Measurements from ENCODE around the gene EHMT1. TPM values are rescaled to one million over a fixed set of nuclear protein-coding genes. Genes with fewer than 3 reads are reported as not detected.
A peak's percentile ranks its signal among the peaks of the same experiment; 100 is the strongest.
"Not testable (repeated sequence)": the region's sequence is repeated elsewhere in the genome, so short reads cannot be mapped to it uniquely, and the experiment has no call there.

The EHMT1 gene
- total and polyA plus RNA-seq, 9 of the 15 experiments (the other 6 are each of a cell fraction or from before 2014, with no cell fraction given): 2.2 to 76.0 (median 36.4) TPM

- intact Hi-C loops (cut with micrococcal nuclease); H3K79me2 ChIP-seq (ENCODE audit: control insufficient read depth, insufficient read depth, low read length); H3K4me3 ChIP-seq; H3K9me3 ChIP-seq (replicated peaks; ENCODE audit: control insufficient read depth, insufficient read depth, low read depth, low read length); H3K9me1 ChIP-seq (ENCODE audit: control insufficient read depth, insufficient read depth, low read length); FAIRE-seq; H4K20me1 ChIP-seq (replicated peaks; ENCODE audit: control insufficient read depth, insufficient read depth, low read length); H3K27ac ChIP-seq (ENCODE audit: extremely low read depth, low read depth, low read length); POLR2A ChIA-PET; BruUV-seq (replicated peaks); H3K36me3 ChIP-seq (ENCODE audit: control insufficient read depth, insufficient read depth, low read length); H2AFZ ChIP-seq (ENCODE audit: low read depth, low read length); CTCF ChIA-PET (ENCODE audit: low intra/inter-chr PET ratio); in situ Hi-C loops (cut with MboI); H3K9ac ChIP-seq (ENCODE audit: insufficient read depth in 1 of 2, low read depth in 2 of 2, low read length in 2 of 2): not testable (repeated sequence)
- DNase-seq (ENCODE audit: extremely low read depth in 1 of 4, low spot score in 3 of 4) (peak in 3 of 4 experiments; percentile 71 to 78 (median 73)), ATAC-seq (peak; percentile 39; the same call in 1 of the 3 replicates)
- Histone ChIP-seq H3K27me3 (ENCODE audit: control insufficient read depth in 2 of 2, insufficient read depth in 2 of 2, low read length in 2 of 2) (peaks cover 4 to 52% of the 10 kb centered on the region in 2 experiments; a peak in 2 of 5 replicates), H3K4me2 (ENCODE audit: insufficient read depth, low read length) (peak within 1 kb of the TSS; percentile 33; the same call in 1 of the 2 replicates), H3K4me1 (replicated peaks in 1 of 2; ENCODE audit: control insufficient read depth in 2 of 2, insufficient read depth in 2 of 2, low read length in 2 of 2) (peaks cover 0 to 17% of the 10 kb centered on the region in 2 experiments; a peak in 3 of 5 replicates)
- TF ChIP-seq USF2 (CRISPR knock-in tag; IDR thresholded peaks at IDR 0.05): peak; percentile 49
- WGBS (ENCODE audit: insufficient coverage, low coverage, missing lambda C conversion rate): no CpG with 5 or more reads among the region's 95 CpGs
Observed at GRCh38 chr9:137877506-137878122, 258.8 kb downstream of the EHMT1 start, which contains the start of gene CACNA1B. Gene CACNA1B (plus strand): TSS chr9:137877782. CDS start chr9:137877934, 152 bp downstream.

- ATAC-seq: peak; percentile 90
- in situ Hi-C loops (cut with MboI): no loop called here
- Histone ChIP-seq H3K27me3 (ENCODE audit: control insufficient read depth in 2 of 2, insufficient read depth in 2 of 2, low read length in 2 of 2) (peaks cover 4 to 50% of the 10 kb centered on the region in 2 experiments; a peak in 2 of 5 replicates), H3K4me3 (no peak overlapping the region), H3K27ac (ENCODE audit: extremely low read depth, low read depth, low read length) (no peak overlapping the region), H2AFZ (ENCODE audit: low read depth, low read length) (no peak overlapping the region), H3K79me2 (ENCODE audit: control insufficient read depth, insufficient read depth, low read length) (no peaks in the 10 kb centered on the region), H3K9me1 (ENCODE audit: control insufficient read depth, insufficient read depth, low read length) (no peaks in the 10 kb centered on the region), H3K4me2 (ENCODE audit: insufficient read depth, low read length) (peak overlapping the region; percentile 33; the same call in 1 of the 2 replicates), H3K4me1 (replicated peaks in 1 of 2; ENCODE audit: control insufficient read depth in 2 of 2, insufficient read depth in 2 of 2, low read length in 2 of 2) (peaks cover 0 to 17% of the 10 kb centered on the region in 2 experiments; a peak in 3 of 5 replicates), H4K20me1 (replicated peaks; ENCODE audit: control insufficient read depth, insufficient read depth, low read length) (0 out of 2 replicates have a peak, but pooled peaks cover 7% of the 10 kb centered on the region), H3K36me3 (ENCODE audit: control insufficient read depth, insufficient read depth, low read length) (no peaks in the 10 kb centered on the region), H3K9ac (ENCODE audit: insufficient read depth in 1 of 2, low read depth in 2 of 2, low read length in 2 of 2) (no peak overlapping the region), H3K9me3 (replicated peaks; ENCODE audit: control insufficient read depth, insufficient read depth, low read depth, low read length) (no peaks in the 10 kb centered on the region)
- no TSS peak for BruUV-seq (replicated peaks)
- WGBS (ENCODE audit: insufficient coverage, low coverage, missing lambda C conversion rate): 53% methylated on average over 14 of the region's 101 CpGs
- ChIA-PET POLR2A (no interaction called here), CTCF (ENCODE audit: low intra/inter-chr PET ratio) (no interaction called here)
- DNase-seq (ENCODE audit: extremely low read depth in 1 of 4, low spot score in 3 of 4): peak; percentile 32 to 86 (median 76)
- intact Hi-C loops (cut with micrococcal nuclease): no loop called here
- no peak for FAIRE-seq
- TF ChIP-seq ELF4 (CRISPR knock-in tag; IDR thresholded peaks at IDR 0.05) (no peak), ZBTB2 (IDR thresholded peaks at IDR 0.05) (no peak), THRA (IDR thresholded peaks at IDR 0.05) (no peak), ZBTB33 (CRISPR knock-in tag; IDR thresholded peaks at IDR 0.05) (peak; percentile 54; the same call in 1 of the 2 replicates)
Observed at GRCh38 chr9:137878146-137878941, 259.5 kb downstream of the EHMT1 start.
